ENCODE measurements around the gene PRR36. TPM values are rescaled to one million over a fixed set of nuclear protein-coding genes. Genes with fewer than 3 reads are reported as not detected.

Gene PRR36
- polyA plus RNA-seq, 2 of the 4 experiments (the other 2 are of a cell fraction): 0.04 to 0.35 TPM

GRCh38 chr19:7844951-7845350 is 29.2 kb downstream of the PRR36 start:
- no peak for DNase-seq (ENCODE audit: low read depth in 1 of 2, low spot score in 1 of 2)
- ChIA-PET POLR2A (no interaction called here), CTCF (interaction anchor here (1.7 kb wide), 1 partner anchor 8 kb away, joined by 8 read pairs; no protein-coding TSS in a partner anchor)
- no peak for ATAC-seq
- Histone ChIP-seq H3K4me1 (no peaks in the 10 kb centered on the region), H3K4me3 (no peak overlapping the region), H3K27ac (no peak overlapping the region), H3K9me3 (no peaks in the 10 kb centered on the region), H3K4me2 (no peak overlapping the region)
- TF ChIP-seq E2F6 (IDR thresholded peaks at IDR 0.05; ENCODE audit: borderline replicate concordance, low read depth) (no peak), EHMT2 (IDR thresholded peaks at IDR 0.05; ENCODE audit: low read depth) (no peak), HES2 (IDR thresholded peaks at IDR 0.05) (no peak), HEYL (CRISPR knock-in tag; IDR thresholded peaks at IDR 0.05) (no peak), HOXB13 (CRISPR knock-in tag; IDR thresholded peaks at IDR 0.05; ENCODE audit: low read depth) (no peak), PHF8 (IDR thresholded peaks at IDR 0.05; ENCODE audit: borderline replicate concordance, low read depth) (no peak), USF2 (IDR thresholded peaks at IDR 0.05) (no peak), HMGXB4 (CRISPR knock-in tag; IDR thresholded peaks at IDR 0.05; ENCODE audit: borderline replicate concordance) (no peak), ZSCAN20 (CRISPR knock-in tag; IDR thresholded peaks at IDR 0.05) (no peak), RAD21 (conservative IDR thresholded peaks at IDR 0.05 in 1 of 2, IDR thresholded peaks at IDR 0.05 in 1 of 2) (no peak), CTCF (IDR thresholded peaks at IDR 0.05) (no peak), MAFK (IDR thresholded peaks at IDR 0.05; ENCODE audit: partially characterized antibody) (no peak), HDAC2 (IDR thresholded peaks at IDR 0.05) (no peak), SMC3 (IDR thresholded peaks at IDR 0.05) (no peak)
- TF ChIP-seq, protein P1, sequence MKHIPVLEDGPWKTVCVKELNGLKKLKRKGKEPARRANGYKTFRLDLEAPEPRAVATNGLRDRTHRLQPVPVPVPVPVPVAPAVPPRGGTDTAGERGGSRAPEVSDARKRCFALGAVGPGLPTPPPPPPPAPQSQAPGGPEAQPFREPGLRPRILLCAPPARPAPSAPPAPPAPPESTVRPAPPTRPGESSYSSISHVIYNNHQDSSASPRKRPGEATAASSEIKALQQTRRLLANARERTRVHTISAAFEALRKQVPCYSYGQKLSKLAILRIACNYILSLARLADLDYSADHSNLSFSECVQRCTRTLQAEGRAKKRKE (CRISPR knock-in tag; IDR thresholded peaks at IDR 0.05; ENCODE audit: low read depth): no peak
- no peak for FAIRE-seq
- WGBS (ENCODE audit: missing lambda C conversion rate): 75% methylated on average over 7 of the region's 10 CpGs

GRCh38 chr19:7844405-7844804 is 29.8 kb downstream of the PRR36 start:
- ATAC-seq: no peak
- H3K4me3 ChIP-seq: no peak overlapping the region
- WGBS (ENCODE audit: missing lambda C conversion rate): 64% methylated on average over 5 of the region's 5 CpGs
- no peak for FAIRE-seq
- no peaks in the 10 kb centered on the region for H3K4me1 ChIP-seq
- no peak for DNase-seq (ENCODE audit: low read depth in 1 of 2, low spot score in 1 of 2)
- no peaks in the 10 kb centered on the region for H3K9me3 ChIP-seq
- ChIA-PET POLR2A (no interaction called here), CTCF (interaction anchor here (1.7 kb wide), 1 partner anchor 8 kb away, joined by 8 read pairs; no protein-coding TSS in a partner anchor)
- no peak overlapping the region for H3K4me2 ChIP-seq
- H3K27ac ChIP-seq: no peak overlapping the region
- no peak for TF ChIP-seq HOXB13 (CRISPR knock-in tag; IDR thresholded peaks at IDR 0.05; ENCODE audit: low read depth)
- no peak for TF ChIP-seq CTCF (IDR thresholded peaks at IDR 0.05)
- TF ChIP-seq EHMT2 (IDR thresholded peaks at IDR 0.05; ENCODE audit: low read depth): no peak
- no peak for TF ChIP-seq ZSCAN20 (CRISPR knock-in tag; IDR thresholded peaks at IDR 0.05)
- TF ChIP-seq, protein P2, sequence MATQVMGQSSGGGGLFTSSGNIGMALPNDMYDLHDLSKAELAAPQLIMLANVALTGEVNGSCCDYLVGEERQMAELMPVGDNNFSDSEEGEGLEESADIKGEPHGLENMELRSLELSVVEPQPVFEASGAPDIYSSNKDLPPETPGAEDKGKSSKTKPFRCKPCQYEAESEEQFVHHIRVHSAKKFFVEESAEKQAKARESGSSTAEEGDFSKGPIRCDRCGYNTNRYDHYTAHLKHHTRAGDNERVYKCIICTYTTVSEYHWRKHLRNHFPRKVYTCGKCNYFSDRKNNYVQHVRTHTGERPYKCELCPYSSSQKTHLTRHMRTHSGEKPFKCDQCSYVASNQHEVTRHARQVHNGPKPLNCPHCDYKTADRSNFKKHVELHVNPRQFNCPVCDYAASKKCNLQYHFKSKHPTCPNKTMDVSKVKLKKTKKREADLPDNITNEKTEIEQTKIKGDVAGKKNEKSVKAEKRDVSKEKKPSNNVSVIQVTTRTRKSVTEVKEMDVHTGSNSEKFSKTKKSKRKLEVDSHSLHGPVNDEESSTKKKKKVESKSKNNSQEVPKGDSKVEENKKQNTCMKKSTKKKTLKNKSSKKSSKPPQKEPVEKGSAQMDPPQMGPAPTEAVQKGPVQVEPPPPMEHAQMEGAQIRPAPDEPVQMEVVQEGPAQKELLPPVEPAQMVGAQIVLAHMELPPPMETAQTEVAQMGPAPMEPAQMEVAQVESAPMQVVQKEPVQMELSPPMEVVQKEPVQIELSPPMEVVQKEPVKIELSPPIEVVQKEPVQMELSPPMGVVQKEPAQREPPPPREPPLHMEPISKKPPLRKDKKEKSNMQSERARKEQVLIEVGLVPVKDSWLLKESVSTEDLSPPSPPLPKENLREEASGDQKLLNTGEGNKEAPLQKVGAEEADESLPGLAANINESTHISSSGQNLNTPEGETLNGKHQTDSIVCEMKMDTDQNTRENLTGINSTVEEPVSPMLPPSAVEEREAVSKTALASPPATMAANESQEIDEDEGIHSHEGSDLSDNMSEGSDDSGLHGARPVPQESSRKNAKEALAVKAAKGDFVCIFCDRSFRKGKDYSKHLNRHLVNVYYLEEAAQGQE (IDR thresholded peaks at IDR 0.05): no peak
- TF ChIP-seq, protein P3, sequence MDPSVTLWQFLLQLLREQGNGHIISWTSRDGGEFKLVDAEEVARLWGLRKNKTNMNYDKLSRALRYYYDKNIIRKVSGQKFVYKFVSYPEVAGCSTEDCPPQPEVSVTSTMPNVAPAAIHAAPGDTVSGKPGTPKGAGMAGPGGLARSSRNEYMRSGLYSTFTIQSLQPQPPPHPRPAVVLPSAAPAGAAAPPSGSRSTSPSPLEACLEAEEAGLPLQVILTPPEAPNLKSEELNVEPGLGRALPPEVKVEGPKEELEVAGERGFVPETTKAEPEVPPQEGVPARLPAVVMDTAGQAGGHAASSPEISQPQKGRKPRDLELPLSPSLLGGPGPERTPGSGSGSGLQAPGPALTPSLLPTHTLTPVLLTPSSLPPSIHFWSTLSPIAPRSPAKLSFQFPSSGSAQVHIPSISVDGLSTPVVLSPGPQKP (IDR thresholded peaks at IDR 0.05; ENCODE audit: low read depth, low read length): no peak
- TF ChIP-seq ESRRA (IDR thresholded peaks at IDR 0.05; ENCODE audit: borderline replicate concordance, low read length): no peak
- TF ChIP-seq ZNF302 (CRISPR knock-in tag; IDR thresholded peaks at IDR 0.05): no peak
- no peak for TF ChIP-seq HDAC2 (IDR thresholded peaks at IDR 0.05)
- no peak for TF ChIP-seq HES2 (IDR thresholded peaks at IDR 0.05)
- TF ChIP-seq NPAS2 (CRISPR knock-in tag; IDR thresholded peaks at IDR 0.05; ENCODE audit: borderline replicate concordance): no peak
